AG09319 (cell line): ENCODE results near the gene MRC2.

Experiments
- DNase-seq: peaks from one replicate; pipeline ENCODE4 v3.0.0-alpha.2; 2010; ENCODE audit warnings: low read depth; ENCODE audit errors: extremely low read depth
- TF ChIP-seq, protein P1 (sequence below): IDR thresholded peaks from 2 replicates; pipeline ENCODE4 v1.5.1; 2011; ENCODE audit warnings: low read depth, mild to moderate bottlenecking, inconsistent platforms, low read length, moderate library complexity

Gene MRC2

DNA sequence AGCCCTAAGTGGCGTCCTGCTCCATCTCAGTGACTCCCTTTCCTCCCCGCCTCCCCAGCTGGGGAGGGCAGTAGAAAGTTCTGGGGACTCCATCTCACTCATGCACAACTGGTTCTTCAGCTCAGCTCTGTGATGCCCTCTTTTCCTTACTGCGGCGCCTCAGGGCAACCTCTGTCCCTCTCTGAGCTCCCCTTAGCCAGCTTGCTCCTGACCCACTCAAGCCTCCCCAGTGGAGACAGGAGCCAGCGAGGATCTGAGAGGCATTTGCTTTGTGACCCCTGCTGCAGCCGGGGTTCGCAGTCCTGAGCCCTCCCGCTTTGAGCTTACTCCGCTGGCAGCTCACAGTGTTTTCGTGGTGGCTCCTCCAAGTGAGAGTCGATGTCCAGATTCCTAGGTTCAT lies 6.2 kb upstream of the MRC2 start:
- no peak for DNase-seq
- TF ChIP-seq, protein P1, sequence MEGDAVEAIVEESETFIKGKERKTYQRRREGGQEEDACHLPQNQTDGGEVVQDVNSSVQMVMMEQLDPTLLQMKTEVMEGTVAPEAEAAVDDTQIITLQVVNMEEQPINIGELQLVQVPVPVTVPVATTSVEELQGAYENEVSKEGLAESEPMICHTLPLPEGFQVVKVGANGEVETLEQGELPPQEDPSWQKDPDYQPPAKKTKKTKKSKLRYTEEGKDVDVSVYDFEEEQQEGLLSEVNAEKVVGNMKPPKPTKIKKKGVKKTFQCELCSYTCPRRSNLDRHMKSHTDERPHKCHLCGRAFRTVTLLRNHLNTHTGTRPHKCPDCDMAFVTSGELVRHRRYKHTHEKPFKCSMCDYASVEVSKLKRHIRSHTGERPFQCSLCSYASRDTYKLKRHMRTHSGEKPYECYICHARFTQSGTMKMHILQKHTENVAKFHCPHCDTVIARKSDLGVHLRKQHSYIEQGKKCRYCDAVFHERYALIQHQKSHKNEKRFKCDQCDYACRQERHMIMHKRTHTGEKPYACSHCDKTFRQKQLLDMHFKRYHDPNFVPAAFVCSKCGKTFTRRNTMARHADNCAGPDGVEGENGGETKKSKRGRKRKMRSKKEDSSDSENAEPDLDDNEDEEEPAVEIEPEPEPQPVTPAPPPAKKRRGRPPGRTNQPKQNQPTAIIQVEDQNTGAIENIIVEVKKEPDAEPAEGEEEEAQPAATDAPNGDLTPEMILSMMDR: no peak

DNA sequence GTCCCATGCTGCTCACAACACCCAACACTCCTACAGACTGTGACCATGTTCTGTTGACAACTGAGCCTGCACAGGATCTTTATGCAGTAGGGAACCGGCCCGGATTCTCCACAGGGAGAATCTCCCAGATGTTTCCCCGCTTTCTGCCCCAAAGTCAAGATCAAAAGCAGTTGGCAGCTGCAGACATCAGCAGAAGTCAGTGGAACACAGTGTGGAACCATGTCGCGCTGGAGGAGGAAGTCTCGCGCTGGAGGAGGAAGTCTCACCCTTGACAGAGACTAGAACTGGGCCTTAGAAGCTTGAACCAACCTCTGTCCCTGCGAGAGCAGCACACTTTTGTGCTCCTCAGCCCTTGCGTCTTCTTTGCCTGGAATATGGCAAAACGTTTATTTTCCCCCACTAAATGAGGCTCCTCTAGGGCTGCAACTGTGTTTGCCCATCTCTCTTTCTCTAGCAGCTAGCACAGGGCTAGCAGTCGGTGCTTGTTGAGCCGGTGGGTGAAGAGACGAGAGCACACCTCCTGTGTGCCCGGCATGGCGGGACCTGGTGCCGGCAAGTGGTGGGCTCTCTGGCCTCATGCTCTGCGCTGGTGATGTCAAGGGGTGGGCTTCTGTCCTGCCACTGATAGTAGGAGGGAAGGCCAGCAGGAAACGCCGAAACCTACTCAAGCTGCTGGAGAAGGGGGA lies 2.1 kb upstream of the MRC2 start:
- DNase-seq: no peak
- TF ChIP-seq, protein P1: no peak

DNA sequence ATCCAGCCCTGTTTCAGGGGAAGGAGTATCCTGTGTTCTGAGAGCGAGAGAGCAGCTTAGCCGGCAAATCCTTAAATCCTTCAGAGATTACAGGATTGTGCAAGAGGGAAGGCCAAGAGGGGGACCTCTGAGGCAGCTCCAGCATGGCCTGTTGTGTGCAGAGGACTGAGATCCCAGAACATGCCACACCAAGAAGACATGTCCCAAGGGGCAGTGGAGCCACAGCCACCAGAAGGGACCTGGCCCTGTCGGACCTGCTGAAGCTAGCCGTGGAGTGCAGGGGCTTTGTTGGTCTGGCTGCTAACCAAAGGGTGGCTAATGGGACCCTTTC lies 1.6 kb upstream of the MRC2 start:
- no peak for DNase-seq
- TF ChIP-seq, protein P1: no peak

DNA sequence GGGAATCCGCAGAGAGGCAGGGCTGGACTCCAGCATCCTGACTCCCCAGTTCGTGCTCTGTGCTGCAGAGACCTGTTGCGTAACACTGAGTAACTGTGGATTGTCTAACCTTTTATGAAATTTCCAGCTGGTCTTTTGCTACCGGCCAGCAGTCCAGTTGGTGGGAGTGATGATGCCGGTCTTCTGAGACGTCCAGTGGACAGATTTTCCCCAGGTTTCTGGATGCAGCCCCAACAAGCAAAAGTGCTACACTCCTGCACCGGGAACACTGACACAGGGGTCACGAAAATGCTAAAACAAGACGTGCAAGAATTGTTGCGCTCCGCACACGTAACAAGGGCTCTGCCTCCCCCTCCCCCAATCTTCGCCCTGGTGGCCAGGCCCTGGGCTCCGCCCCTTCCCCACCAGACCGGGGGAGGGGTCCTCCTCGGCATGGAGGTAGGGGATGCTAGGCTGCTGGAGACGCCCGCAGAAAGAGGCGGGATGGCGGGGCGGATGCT lies 701 bp upstream of the MRC2 start:
- peak; percentile 67 for DNase-seq

DNA sequence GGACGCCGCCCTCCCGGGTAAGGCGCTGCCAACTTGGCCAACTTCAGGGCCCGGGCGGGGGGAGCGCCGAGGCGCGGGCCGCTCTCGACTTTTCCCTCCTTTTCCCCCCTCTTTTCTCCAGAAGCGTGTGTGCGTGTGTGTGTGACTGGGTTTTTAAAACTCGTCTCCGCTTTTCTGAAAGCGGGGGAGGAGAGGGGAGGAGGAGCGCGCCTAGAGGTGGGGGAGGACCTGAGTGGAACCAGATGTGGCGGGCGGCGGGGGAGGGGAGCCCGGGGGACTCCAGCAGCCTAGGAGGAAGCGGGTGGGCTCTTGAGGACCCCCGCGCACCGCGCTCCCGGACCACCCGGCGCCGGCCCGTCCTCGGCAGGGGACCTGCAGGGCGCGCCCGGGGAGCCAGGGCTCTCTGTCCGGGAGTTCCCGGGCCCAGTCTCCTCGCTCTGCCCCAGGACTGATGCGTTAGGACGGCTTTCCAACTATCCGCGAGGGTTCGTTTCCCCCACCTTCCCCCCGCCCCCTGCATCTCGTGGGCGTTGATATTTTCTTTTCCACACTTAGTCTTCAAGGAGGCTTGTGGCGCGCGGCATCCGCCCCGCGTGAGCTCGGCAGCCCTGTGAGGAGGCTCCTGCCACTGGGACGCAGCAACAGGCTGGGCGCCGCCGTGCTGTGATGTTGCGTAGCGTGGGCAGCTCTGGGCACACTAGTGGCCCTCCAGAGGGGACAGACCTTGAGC lies 599 bp downstream of the MRC2 start:
- peak; percentile 69 for DNase-seq

More for the DNA sequence above, 701 bp upstream of the MRC2 start:
- TF ChIP-seq, protein P1: no peak

DNA sequence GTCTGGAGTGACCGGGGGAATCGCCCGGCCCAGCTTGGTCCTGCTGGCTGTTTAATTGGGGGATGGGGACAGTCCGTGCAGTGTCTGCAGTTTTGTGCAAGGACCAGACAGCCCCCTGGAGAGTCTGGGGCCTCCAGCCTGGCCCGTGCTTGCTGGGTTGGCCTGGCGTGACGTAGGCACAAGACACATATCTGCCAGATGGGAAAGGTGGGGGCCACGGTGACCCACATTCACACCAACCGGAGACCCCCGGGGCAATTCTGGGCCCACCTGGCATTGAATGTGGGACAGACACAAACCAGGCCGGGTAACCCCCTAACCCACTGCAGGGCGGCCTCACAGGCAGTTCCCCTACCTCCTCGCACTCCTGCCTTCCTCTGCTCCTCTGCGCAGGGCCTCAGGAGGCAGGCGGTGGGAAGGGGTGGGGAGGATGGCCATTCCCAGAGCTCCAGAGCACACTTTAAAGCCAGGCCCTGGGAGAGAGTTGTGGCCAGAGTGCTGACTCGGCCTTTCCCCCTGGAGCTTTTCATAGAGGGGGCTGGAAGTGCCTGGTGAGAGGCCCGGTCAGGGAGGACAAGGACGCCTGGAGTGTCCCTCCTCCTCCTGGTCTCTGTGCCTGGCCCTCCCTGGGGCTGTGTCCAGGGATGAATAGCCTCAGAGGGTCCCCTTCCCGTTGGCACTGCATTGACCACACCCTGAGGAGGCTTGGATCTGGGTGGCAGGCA lies 1.5 kb downstream of the MRC2 start:
- DNase-seq: no peak
- TF ChIP-seq, protein P1: no peak

More for the DNA sequence above, 599 bp downstream of the MRC2 start:
- TF ChIP-seq, protein P1: no peak
